H9 (cell line): ENCODE results near the gene RASGRF1. TPM values are rescaled to one million over a fixed set of nuclear protein-coding genes. Genes with fewer than 3 reads are reported as not detected.
A peak's percentile ranks its signal among the peaks of the same experiment; 100 is the strongest.

Experiments
- DNase-seq: peaks from one replicate; pipeline ENCODE4 v3.0.0-alpha.2; 2017
- H2AFZ ChIP-seq: one replicate; pipeline ENCODE4 v1.6.1; 2013; ENCODE audit warnings: mild to moderate bottlenecking, low read length, control low read depth, moderate library complexity
- H2AK5ac ChIP-seq: 2 replicates; pipeline ENCODE4 v1.6.1; 2013; ENCODE audit warnings: low read length, control low read depth, mixed read lengths; ENCODE audit not compliant: insufficient read length
- H2BK120ac ChIP-seq: one replicate; pipeline ENCODE4 v1.6.1; 2013; ENCODE audit warnings: low read depth, mild to moderate bottlenecking, low read length, control low read depth, inconsistent platforms; ENCODE audit not compliant: poor library complexity, severe bottlenecking
- H2BK12ac ChIP-seq: 2 replicates; pipeline ENCODE4 v1.6.1; 2013; ENCODE audit warnings: low read length, control low read depth, mixed read lengths, low read depth; ENCODE audit not compliant: insufficient read length
- H2BK15ac ChIP-seq: 2 replicates; pipeline ENCODE4 v1.6.1; 2013; ENCODE audit warnings: low read depth, low read length, control low read depth
- H2BK20ac ChIP-seq: one replicate; pipeline ENCODE4 v1.6.1; 2013; ENCODE audit warnings: low read depth, mild to moderate bottlenecking, low read length, control low read depth, inconsistent platforms; ENCODE audit not compliant: poor library complexity, severe bottlenecking
- H2BK5ac ChIP-seq: 2 replicates; pipeline ENCODE4 v1.6.1; 2013; ENCODE audit warnings: low read length, control low read depth, mixed read lengths; ENCODE audit not compliant: insufficient read length
- H3K14ac ChIP-seq: 2 replicates; pipeline ENCODE4 v1.6.1; 2013; ENCODE audit warnings: low read length, control low read depth; ENCODE audit not compliant: insufficient read depth
- H3K18ac ChIP-seq: 2 replicates; pipeline ENCODE4 v1.6.1; 2013; ENCODE audit warnings: low read depth, mild to moderate bottlenecking, mixed read lengths, low read length, control low read depth; ENCODE audit not compliant: insufficient read length
- H3K23ac ChIP-seq: 2 replicates; pipeline ENCODE4 v1.6.1; 2013; ENCODE audit warnings: low read length, control low read depth, mixed read lengths, low read depth; ENCODE audit not compliant: insufficient read length
- H3K23me2 ChIP-seq: 2 replicates; pipeline ENCODE4 v1.6.1; 2013; ENCODE audit warnings: low read depth, mild to moderate bottlenecking, mixed read lengths, low read length, control low read depth; ENCODE audit not compliant: insufficient read length, poor library complexity, severe bottlenecking
- H3K27ac ChIP-seq: 2 replicates; pipeline ENCODE4 v1.5.1; 2013; ENCODE audit warnings: low read length, control low read depth, mixed read lengths, low read depth; ENCODE audit not compliant: insufficient read length
- H3K27me3 ChIP-seq: 2 replicates; pipeline ENCODE4 v1.6.1; 2013; ENCODE audit warnings: low read length, control low read depth, inconsistent platforms; ENCODE audit not compliant: insufficient read depth
- H3K4ac ChIP-seq: 2 replicates; pipeline ENCODE4 v1.6.1; 2013; ENCODE audit warnings: low read depth, mild to moderate bottlenecking, control low read depth, inconsistent platforms, low read length, moderate library complexity
- H3K4me1 ChIP-seq: 2 replicates; pipeline ENCODE4 v1.6.1; 2013; ENCODE audit warnings: low read length, control low read depth, inconsistent platforms; ENCODE audit not compliant: insufficient read depth
- H3K4me2 ChIP-seq: 2 replicates; pipeline ENCODE4 v1.6.1; 2013; ENCODE audit warnings: low read length, control low read depth, mixed read lengths; ENCODE audit not compliant: insufficient read length, insufficient read depth
- H3K56ac ChIP-seq: 2 replicates; pipeline ENCODE4 v1.6.1; 2013; ENCODE audit warnings: low read depth, mild to moderate bottlenecking, mixed read lengths, low read length, control low read depth; ENCODE audit not compliant: insufficient read length
- H3K79me1 ChIP-seq: 2 replicates; pipeline ENCODE4 v1.6.1; 2013; ENCODE audit warnings: low read depth, mild to moderate bottlenecking, moderate library complexity, low read length, control low read depth, inconsistent platforms; ENCODE audit not compliant: insufficient read depth, poor library complexity, severe bottlenecking
- H3K79me2 ChIP-seq: 2 replicates; pipeline ENCODE4 v1.6.1; 2013; ENCODE audit warnings: low read length, control low read depth, inconsistent platforms; ENCODE audit not compliant: insufficient read depth
- H3K9ac ChIP-seq: 2 replicates; pipeline ENCODE4 v1.6.1; 2013; ENCODE audit warnings: low read length, control low read depth, mixed read lengths; ENCODE audit not compliant: insufficient read length; ENCODE audit errors: extremely low read depth
- H3K9me3 ChIP-seq: one replicate; pipeline ENCODE4 v1.6.1; 2013; ENCODE audit warnings: low read depth, low read length, inconsistent platforms; ENCODE audit not compliant: control insufficient read depth
- H3T11ph ChIP-seq: one replicate; pipeline ENCODE4 v1.6.1; 2013; ENCODE audit warnings: mild to moderate bottlenecking, low read length, control low read depth, inconsistent platforms
- H4K20me1 ChIP-seq: one replicate; pipeline ENCODE4 v1.6.1; 2013; ENCODE audit not compliant: control insufficient read depth, insufficient read length, insufficient read depth
- H4K5ac ChIP-seq: 2 replicates; pipeline ENCODE4 v1.6.1; 2013; ENCODE audit warnings: low read depth, mild to moderate bottlenecking, mixed read lengths, low read length, control low read depth; ENCODE audit not compliant: insufficient read length
- H4K8ac ChIP-seq: replicated peaks from 2 replicates; pipeline ENCODE4 v1.6.1; 2013; ENCODE audit warnings: low read length, control low read depth, mixed read lengths, low read depth; ENCODE audit not compliant: insufficient read length
- H4K91ac ChIP-seq: 2 replicates; pipeline ENCODE4 v1.6.1; 2013; ENCODE audit warnings: low read depth, mild to moderate bottlenecking, moderate library complexity, mixed read lengths, low read length, control low read depth; ENCODE audit not compliant: insufficient read length
- H3K27ac Mint-ChIP-seq, 3 experiments: 2 replicates in 2 of 3; 3 replicates in 1 of 3; pipeline ENCODE4 v1.8.0; 2020 to 2021; ENCODE audit warnings: mixed read lengths in 3 of 3, mild to moderate bottlenecking in 1 of 3, moderate library complexity in 1 of 3
- H3K27me3 Mint-ChIP-seq: 2 replicates; pipeline ENCODE4 v1.8.0; 2021; ENCODE audit warnings: low read depth, mild to moderate bottlenecking, moderate library complexity, mixed read lengths
- H3K36me3 Mint-ChIP-seq, 3 experiments: 2 replicates in 2 of 3; 3 replicates in 1 of 3; pipeline ENCODE4 v1.8.0; 2020 to 2021; ENCODE audit warnings: low read depth in 3 of 3, mixed read lengths in 3 of 3; ENCODE audit not compliant: insufficient read depth in 1 of 3
- H3K4me1 Mint-ChIP-seq, 2 experiments: 2 replicates each; pipeline ENCODE4 v1.8.0; 2020; ENCODE audit warnings: mixed read lengths in 2 of 2
- H3K4me3 Mint-ChIP-seq, 2 experiments: 2 replicates in 1 of 2; 3 replicates in 1 of 2; pipeline ENCODE4 v1.8.0; 2020 to 2021; ENCODE audit warnings: mild to moderate bottlenecking in 2 of 2, mixed read lengths in 2 of 2, moderate library complexity in 1 of 2
- H3K9me3 Mint-ChIP-seq, 2 experiments: 2 replicates in 1 of 2; 3 replicates in 1 of 2; pipeline ENCODE4 v1.8.0; 2020; ENCODE audit warnings: mild to moderate bottlenecking in 2 of 2, mixed read lengths in 2 of 2, moderate library complexity in 1 of 2
- WGBS: extraction: QIAGEN DNeasy Blood & Tissue Kit; methylation state at CpG from one replicate; pipeline ENCODE4 v1.1.7; 2013; ENCODE audit warnings: missing lambda C conversion rate, low lambda C conversion rate, mixed read lengths; ENCODE audit not compliant: insufficient read length; ENCODE audit errors: extremely low coverage; 5-methylcytosine and 5-hydroxymethylcytosine counted together
- total RNA-seq: library from RNA; stranded (reverse); gene quantifications from 2 replicates; pipeline ENCODE4 v1.2.1, GENCODE V29; 2021
- TF ChIP-seq, protein P1 (sequence below): fragments of 200-600 bp; sonication (generic); conservative IDR thresholded peaks from 3 replicates; pipeline ENCODE4 v1.8.0; 2021; ENCODE audit warnings: antibody characterized with exemption, mild to moderate bottlenecking

RASGRF1 gene
- total RNA-seq, 1 experiment from 2014 or later, result 0.48 TPM

DNA sequence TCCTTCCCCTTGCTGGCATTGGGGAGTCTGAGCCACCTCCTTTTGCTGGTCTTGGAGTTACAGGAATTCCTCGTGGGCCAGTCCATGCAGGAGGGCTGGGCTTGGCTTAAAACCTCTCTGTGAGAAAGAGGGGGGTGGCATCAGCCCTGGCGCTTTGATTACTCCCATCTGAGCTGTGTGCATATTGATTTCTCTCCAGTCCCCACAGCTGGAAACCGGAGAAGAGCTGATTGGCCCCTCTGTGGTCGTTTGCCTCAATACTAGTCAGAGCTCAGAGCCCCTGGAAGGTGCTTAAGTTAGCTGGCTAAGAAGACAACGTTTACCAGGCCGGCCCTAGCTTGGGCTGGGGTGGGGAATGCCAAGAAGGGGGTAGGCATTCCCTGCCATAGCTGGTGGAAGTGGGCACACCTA is 4.0 kb upstream of the RASGRF1 start:
- peak; percentile 22 for DNase-seq
- Mint-ChIP-seq H3K27ac (no peak overlapping the region), H3K4me1 (peaks cover 9 to 17% of the 10 kb centered on the region in 2 experiments), H3K36me3 (no peaks in the 10 kb centered on the region; a peak in 2 of 7 replicates), H3K4me3 (no peak overlapping the region), H3K9me3 (peaks cover 5 to 7% of the 10 kb centered on the region in 2 experiments; a peak in 3 of 5 replicates), H3K27me3 (peaks cover 92% of the 10 kb centered on the region)
- Histone ChIP-seq H2BK120ac (no peak overlapping the region), H3T11ph (no peak overlapping the region), H3K9ac (no peak overlapping the region), H3K14ac (no peak overlapping the region), H3K4ac (no peak overlapping the region), H3K27ac (no peak overlapping the region), H3K27me3 (peaks cover 42% of the 10 kb centered on the region; the same call in 1 of the 2 replicates), H4K20me1 (peaks cover 4% of the 10 kb centered on the region), H2BK5ac (no peak overlapping the region), H2BK12ac (no peak overlapping the region), H3K79me2 (no peaks in the 10 kb centered on the region), H4K5ac (no peak overlapping the region), H3K23me2 (peaks cover 25% of the 10 kb centered on the region), H3K4me1 (no peaks in the 10 kb centered on the region), H3K18ac (no peak overlapping the region), H2BK15ac (no peak overlapping the region), H3K4me2 (no peak overlapping the region), H3K79me1 (no peaks in the 10 kb centered on the region), H2AK5ac (no peak overlapping the region), H4K91ac (no peak overlapping the region), H4K8ac (no peak overlapping the region), H3K23ac (no peak overlapping the region), H2AFZ (no peak overlapping the region), H3K9me3 (no peaks in the 10 kb centered on the region), H3K56ac (no peak overlapping the region), H2BK20ac (no peak overlapping the region)
- no CpG with 5 or more reads among the region's 6 CpGs for WGBS
- TF ChIP-seq, protein P1, sequence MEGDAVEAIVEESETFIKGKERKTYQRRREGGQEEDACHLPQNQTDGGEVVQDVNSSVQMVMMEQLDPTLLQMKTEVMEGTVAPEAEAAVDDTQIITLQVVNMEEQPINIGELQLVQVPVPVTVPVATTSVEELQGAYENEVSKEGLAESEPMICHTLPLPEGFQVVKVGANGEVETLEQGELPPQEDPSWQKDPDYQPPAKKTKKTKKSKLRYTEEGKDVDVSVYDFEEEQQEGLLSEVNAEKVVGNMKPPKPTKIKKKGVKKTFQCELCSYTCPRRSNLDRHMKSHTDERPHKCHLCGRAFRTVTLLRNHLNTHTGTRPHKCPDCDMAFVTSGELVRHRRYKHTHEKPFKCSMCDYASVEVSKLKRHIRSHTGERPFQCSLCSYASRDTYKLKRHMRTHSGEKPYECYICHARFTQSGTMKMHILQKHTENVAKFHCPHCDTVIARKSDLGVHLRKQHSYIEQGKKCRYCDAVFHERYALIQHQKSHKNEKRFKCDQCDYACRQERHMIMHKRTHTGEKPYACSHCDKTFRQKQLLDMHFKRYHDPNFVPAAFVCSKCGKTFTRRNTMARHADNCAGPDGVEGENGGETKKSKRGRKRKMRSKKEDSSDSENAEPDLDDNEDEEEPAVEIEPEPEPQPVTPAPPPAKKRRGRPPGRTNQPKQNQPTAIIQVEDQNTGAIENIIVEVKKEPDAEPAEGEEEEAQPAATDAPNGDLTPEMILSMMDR, result no peak
